Stimulated activated CD4-positive, alpha-beta T cell treated with anti-CD3 and anti-CD28 coated beads, Interleukin-2, amount 100 ng/mL, for 48 hours (primary cell): Measurements from ENCODE around the gene SMIM17.
A peak's percentile ranks its signal among the peaks of the same experiment; 100 is the strongest.

Experiments used
- DNase-seq, 2 donors: peaks; one replicate each; pipeline ENCODE4 v3.0.0-alpha.2; 2020

SMIM17 gene

DNA sequence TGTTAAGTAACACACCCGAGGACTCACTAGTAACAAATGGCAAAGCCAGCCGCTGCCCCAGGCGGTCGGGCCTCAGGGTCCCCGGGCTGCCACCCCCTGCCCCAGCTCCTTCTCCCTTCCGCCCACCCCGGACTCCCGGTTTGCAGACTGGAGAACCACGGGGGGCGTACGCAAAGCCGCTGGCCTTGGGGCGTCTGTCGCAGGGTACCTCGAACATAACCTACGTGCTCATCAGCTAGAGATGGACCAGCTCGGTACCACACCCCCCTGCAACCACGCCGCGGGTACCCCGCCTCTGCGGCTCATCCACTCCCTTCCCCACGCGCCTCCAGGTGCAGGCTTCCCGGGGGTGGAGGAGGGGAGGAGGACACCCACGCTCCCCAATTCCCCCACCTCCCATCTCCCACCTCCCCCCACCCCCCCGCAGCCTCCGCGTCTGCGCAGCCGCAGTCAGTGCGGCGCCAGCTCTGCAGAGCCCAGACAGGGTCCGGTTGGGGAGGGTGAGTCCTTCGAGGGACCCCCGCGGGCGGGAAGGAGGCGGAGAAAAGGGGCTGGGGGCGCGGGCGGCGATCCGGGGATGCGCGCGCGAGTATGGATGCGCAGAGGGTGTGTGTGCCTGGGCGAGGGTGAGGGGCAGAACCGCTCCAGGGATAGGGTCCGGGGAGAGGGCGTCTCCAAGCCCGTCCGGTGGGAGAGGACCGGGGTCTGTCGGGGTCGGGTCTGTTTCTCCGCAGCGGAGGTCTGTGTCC is at the start of gene SMIM17:
Gene SMIM17 (plus strand): TSS at position 449 of the 749 bp plus-strand sequence. CDS start 2,509 bp downstream, outside the sequence.
- no peak for DNase-seq

DNA sequence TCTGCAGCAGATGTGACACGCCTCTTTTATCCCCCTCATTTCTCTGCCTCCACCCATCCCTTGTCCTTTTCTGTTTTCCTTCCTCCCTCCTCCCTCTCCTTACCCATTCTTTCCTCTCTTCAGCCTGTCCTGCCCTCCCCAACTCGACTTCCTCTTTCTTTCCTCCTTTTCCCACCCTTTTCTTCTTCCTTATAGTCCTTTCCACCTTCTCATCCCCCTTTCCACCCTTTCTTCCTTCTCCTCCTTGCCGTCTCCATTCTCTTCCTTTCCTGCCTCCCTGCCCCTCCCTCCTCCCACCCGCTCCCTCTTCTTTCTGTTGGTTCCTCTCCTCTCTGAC is 48.5 kb upstream of the SMIM17 start:
- no peak for DNase-seq

DNA sequence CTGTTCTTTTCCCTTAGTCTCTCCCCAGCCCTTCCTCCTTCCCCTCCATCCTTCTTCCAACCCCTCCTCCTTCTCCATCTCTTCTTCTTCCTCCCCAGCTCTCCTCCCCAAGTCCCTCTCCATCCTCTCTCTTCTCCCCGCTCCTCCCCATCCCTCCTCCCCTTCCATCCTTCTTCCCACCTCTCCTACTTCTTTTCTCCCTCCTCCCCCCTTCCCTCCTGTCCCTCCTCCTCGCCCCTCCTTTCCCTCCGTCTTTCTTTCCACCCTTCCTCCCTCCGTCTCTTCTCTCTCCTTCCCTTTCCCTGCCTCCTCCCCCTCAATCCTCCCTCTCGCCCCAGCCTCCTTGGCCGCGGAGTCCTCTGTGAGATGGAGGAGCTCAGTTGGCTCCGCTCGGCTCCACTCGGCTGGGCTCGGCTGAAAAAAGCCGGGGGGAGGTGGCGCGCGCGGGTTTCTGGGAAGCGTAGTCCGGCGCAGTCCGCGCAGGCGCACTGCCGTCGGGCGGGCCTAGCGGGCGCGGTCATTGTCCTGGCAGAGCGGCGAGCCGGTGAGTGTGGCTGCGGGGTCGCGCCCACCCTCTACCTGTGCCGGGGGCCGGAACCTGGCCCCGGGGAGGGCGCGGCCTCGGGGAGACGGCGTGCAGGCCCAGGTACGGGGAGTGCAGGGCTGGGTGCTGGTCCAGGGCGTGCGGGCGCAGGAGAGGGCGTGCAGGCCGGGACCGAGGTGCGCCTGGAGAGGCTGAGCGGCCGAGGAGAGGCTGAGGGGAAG is 48.0 kb upstream of the SMIM17 start, which contains the start of gene ZNF71:
Gene ZNF71 (plus strand): TSS at position 520 of the 765 bp plus-strand sequence. CDS start 6,257 bp downstream, outside the sequence.
- DNase-seq, result peak; percentile 76 to 82

DNA sequence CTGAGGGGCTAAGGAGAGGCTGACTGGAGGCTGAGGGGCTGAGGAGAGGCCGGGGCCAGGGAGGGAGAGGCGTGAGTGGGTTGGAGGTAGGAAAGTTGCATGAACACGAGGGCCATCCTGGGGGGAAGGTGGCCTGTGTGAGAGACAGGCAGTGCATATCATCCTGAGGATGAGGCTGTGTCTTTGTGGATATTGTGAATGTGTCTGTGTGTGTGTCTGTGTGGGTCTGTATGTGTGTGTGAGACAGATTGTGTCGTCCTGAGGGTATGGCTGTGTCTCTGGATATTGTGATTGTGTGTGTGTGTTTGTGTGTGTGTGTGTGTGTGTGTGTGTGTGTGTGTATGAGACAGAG is 47.4 kb upstream of the SMIM17 start:
- peak in 1 of 2 donors; percentile 1 for DNase-seq

DNA sequence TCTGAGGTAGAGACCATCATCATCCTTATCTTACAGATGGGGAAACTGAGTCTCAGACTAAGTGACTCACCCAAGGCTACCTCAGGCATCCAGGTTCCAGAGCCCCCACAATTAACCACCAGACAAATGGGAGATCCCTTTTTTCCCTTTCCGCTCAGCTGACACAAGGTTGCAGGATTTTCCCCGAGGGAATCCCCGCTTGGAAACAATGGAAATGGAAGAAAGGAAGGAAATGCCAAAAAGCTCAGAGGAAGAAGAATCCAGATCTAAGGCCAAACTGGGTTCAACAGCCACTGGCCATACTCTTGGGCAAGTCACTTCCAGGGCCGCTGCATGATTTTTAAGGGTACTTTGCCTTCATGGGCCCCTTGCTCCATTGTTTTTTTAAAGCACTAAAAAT is 46.3 kb upstream of the SMIM17 start:
- DNase-seq, result no peak

DNA sequence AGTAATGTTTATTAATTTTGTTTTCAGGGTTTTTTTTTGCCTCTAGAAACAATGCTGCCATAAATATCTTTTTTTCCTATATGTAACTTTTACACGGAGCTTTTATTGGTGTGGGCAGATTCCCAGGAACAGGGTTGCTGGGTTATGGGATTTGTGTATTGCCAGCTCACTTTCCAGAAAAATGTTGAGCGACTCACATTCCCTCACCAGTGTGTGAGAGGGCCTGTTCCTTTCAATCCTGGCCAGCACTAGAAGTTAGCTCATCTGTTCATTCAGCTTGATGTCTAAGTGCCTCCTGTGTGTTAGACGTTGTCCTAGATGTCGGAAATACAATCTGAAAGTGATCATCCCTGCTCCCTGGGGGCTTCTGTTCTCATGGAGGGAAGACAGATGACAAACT is 45.3 kb upstream of the SMIM17 start:
- DNase-seq, result no peak

DNA sequence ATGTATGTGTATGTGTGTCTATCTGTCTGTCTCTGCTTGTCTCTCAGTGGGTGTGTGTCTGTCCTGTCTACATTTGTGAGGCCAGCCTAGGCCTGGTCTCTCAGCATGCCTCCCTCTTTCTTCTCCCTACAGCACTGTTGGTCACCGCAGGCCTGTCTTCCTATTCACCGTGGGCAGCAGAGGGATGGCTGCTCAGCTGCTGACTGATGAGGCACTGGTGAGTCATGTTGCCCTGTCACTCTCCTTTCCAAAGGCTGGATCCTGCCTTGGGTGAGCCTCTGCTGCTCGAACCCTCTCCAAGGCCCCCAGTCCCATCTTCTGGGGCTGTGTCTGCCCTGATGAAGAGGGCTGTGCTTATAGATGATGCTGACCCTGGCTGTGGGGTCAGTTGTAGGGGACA is 41.6 kb upstream of the SMIM17 start:
- no peak for DNase-seq

DNA sequence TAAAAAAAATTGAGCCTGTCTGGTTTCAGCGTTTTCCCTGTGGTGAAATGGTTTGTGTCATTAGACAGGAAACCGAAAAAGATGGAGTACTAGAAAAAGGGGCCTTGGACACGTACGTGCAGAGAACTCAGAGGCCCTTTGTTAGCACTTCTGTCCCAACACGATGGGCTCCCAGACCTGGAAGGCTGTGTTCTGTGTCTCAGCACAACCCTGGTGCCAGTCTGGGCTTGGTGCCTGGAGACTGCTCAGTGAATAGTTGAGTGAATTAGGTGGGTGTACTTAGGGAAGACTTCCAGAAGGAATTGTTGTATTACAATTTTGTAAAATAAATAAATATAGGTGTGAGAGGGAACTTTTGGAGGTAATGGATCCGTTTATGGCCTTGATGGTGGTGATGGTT is 39.1 kb upstream of the SMIM17 start:
- DNase-seq, result no peak

DNA sequence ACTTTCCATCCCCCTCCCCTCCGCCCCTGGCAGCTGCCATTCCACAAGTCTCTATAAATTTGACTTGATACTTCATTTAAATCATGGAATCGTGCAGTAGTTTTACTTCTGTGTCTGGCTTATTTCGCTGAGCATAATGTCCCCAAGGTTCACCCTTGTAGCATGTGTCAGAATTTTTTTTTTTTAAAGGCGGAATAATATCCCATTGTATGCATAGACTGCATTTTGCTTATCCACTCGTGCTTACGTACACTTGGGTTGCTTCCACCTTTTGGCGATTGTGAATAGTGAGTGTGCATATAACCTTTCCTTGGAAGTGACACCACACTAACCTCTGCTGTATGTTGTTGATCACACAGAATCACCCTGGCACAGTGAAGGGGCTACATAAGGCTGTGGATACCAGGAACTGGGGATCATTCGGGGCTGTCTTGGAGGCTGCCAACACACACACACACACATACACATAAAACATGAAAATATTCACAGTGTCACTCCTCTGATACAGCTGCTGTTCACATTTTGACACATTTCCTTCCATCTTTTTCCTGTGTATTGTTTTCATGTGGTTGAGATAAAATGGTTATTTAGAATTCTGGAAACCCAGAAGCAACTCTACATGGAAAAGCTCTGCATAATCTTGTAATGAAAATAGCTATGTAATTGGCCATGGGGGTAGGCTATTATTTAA is 34.5 kb upstream of the SMIM17 start:
- DNase-seq, result no peak

DNA sequence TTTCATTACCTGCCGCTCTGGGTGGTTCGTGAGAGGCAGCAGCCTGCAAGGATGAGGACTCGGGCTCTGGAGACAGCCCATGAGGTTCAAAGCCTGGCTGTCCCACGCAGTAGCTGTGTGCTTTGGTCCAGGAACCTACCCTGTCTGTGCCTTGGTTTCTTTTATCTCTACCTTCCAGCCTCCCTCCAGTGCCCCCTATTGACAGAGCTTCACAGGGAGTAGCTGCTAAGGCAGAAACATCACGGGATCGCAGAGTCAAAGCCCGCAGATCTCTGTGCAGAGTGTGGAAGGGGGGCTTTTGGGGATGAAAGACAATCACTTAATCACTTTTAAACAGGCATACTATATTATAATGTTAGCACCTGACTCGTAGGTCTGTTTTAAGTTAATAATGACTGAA is 31.7 kb upstream of the SMIM17 start:
- DNase-seq, result no peak

DNA sequence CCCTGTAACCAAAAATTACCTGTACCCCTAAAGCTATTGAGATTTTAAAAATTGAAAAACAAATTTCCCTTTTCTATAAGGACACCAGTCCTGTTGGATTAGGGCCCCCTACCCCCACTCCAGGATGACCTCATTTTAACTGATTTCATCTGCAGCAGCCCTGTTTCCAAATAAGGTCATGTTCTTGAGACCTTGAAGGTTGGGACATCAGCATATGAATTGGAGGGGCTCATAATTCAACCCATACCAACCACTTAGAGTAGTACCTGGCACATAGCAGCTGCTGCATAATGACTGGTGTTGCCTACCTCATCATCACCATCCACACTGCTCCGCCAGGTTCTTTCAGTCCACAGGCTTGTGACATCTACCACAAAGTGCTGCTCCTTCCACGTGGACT is 30.2 kb upstream of the SMIM17 start:
- DNase-seq, result no peak

DNA sequence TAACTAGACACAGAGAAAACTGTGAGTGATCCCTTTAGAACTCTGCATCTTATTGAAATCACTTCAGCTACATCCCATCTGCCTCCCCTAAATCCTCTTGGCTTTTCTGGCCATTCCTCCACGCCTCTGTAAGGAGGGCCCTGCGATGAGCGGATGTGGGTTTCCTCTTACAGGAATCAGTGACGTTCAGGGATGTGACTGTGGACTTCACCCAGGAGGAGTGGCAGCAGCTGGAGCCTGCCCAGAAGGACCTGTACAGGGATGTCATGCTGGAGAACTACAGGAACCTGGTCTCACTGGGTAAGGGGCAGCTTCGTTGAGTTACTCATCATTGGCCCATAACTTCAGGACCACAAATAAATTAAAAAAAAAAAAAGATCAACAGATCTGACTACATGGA is 29.3 kb upstream of the SMIM17 start:
- no peak for DNase-seq

DNA sequence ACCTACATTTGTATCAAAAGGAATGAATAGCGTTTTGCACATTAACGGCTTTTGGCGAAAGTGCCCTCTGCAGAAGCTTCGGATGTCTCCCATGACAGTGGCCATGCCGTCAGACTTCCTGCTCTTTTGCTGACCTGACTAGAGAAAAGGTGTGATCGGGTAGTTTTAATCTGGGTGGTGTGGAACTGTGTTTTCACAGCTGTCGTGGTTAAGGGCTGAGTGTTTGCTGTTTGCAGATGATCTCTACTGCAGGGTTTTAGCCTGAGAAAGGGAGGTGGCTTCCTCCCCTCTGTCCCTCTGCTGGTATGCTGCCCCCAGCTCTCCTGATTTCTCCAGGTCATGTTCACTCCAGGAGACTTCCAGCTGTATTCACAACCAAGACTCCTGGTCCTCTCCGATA is 25.4 kb upstream of the SMIM17 start:
- DNase-seq, result no peak

DNA sequence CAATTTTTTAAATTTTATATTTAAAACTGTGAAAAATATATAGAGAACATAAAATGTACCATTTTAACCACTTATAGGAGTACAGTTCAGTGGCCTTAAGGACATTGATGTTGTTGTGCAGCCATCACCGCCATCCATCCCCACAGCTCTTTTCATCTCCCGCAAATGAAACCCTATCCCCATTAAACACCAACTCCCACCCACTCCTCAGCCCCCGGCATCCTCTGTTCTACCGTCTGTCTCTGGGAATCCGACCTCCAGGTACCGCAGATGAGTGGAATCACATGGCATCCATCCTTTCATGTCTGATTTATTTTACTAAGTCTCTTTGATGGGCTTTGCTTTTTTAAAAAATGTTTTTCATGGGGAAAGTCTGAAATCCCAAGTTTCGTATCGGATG is 23.8 kb upstream of the SMIM17 start:
- no peak for DNase-seq

DNA sequence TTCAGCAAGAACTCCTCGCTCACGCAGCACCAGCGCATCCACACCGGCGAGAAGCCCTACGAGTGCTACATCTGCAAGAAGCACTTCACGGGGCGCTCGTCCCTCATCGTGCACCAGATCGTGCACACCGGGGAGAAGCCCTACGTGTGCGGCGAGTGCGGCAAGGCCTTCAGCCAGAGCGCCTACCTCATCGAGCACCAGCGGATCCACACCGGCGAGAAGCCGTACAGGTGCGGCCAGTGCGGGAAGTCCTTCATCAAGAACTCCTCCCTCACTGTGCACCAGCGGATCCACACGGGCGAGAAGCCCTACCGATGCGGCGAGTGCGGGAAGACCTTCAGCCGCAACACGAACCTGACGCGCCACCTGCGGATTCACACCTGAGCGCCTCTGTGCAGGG is 20.6 kb upstream of the SMIM17 start:
- DNase-seq, result no peak

DNA sequence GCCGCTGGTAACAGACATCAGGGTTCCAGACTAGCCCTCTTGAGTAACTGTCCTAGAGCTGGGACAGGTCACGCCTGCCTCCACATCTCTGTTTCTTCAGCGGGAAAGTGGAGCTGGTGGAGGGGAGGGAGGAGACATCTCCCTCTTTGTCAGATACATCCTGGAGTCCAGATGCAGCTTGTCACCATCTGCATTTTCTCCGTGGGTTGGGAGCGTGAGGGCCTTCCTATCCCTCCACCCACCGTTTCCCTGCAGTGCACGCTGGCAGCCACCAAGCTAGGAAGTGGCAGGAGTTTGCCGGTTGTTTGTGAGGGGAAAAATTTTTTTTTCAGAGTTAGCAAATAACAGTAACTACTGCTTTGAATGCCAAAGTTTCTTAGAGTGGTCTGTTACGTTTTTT is 20.0 kb upstream of the SMIM17 start:
- no peak for DNase-seq

DNA sequence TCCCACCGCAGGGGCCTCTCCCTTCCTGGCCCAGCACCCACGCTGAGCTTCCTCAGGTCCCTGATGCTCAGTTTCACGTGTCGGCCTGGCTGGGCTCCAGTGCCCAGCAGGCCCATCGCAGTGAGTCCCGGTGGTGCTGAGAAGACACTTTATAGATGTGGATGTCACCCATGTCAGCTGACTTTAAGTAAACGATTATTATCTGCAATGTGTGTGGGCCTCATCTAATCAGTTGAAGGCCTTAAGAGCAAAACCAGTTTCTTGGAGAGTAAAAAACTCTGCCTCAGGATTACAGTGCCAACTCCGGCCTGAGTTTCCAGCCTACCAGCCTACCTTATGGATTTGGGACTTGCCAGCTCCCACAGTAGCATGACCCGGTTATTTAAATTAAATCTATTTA is 17.3 kb upstream of the SMIM17 start:
- DNase-seq, result no peak

DNA sequence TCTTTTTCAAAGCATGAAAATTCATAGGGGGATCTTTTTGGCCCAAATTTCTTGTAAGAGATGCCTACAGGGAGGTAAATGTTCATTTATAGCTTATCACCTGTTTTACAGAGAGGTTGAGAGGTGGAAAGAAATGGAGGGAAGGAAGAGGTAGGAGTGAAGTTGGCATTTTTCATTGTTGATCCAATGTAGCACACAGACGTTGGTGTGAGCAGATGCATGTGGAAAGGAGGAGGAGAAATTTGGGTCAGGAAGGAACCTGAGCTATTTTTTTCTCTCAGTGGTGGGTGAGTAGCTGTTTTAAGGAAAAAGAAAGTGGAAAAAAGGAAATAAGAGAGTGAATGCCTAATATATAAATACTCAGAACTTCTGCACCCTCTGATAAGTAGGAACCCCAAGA is 9.9 kb upstream of the SMIM17 start:
- DNase-seq, result no peak

DNA sequence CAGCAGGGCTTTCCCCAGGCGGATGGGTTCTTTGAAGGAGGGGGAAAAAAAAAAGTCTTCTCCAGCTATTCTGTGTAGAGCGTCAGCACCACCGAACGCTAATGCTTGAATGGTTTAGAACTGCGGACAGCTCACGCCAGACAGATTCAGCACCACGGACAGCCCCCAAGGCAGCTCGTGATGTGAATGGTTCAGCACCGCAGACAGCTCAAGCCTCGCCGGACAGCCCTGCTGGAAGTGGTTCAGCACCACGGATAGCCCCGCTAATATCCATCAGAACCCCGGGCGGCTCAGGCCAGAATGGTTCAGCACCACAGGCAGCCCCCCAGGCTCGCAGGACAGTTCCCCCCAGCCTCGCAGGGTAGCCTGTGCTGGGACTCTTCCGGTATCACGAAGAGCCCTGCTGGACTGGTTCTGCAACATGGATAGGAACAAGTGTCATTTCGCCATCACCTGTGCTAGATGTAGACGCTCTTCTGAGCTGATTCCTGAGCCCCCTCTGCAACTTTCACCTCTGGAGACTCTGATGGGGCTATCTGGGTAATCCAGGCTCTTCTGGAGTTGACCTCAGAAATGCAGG is 4.9 kb upstream of the SMIM17 start:
- DNase-seq, result peak; percentile 27 to 33

DNA sequence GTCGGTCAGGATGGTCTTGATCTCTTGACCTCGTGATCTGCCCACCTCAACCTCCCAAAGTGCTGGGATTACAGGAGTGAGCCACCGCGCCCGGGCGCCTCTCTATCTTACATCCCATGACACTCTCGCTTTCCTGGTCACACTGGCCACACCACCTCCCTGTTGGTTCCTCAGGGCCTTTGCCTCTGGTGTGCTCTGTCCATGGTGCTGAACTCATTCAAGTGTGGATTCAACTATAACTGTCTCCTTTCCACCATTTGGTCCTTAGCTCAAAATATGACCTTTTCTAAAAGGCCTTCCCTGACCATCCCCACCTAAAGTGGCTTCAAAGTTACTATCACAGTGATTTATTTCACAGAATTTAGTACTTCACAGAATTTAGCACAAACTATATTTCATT is 3.7 kb upstream of the SMIM17 start:
- DNase-seq, result no peak

DNA sequence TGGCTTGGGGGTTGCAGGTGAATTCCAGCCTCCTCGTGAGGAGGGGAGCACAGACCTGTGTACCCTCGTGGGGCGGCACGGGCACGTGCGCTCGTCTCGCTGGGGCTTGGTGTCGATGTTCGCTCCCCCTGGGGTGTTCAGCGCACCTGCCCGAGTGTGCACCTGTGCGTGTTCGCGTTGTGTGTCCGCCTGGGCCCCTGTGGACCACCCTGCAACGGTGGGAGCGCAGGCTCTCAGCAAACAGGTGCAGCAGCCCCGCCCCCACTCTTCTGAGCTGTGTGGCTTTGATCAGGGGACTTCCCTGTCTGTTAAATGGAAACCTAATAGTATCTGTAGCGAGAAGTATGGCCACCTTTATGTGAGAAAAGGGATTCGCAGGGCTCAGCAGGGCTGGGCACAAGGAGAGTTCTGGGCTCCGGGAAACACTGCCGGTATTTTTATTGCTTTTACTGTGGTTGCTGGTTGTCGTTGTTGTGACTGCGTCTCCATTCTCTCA is 549 bp downstream of the SMIM17 start:
- no peak for DNase-seq

DNA sequence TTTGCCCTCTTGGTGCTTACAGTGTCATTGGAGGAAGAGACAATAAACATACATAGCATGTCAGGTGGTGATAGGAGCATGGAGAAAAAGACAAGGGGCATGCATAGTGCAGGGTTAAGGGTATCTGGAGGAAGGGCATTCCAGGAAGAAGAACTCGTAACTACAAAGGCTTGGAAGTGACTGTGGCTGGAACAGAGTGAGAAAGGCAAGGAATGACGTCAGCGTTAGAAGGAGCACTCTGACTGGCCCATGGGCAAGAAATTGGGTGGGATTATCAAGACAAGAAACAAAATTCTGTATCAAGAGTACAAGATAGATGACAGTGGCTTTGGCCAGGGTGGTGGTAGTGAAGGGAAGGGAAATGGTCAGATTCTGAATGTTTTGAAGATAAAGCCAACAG is 11.2 kb downstream of the SMIM17 start:
- no peak for DNase-seq

DNA sequence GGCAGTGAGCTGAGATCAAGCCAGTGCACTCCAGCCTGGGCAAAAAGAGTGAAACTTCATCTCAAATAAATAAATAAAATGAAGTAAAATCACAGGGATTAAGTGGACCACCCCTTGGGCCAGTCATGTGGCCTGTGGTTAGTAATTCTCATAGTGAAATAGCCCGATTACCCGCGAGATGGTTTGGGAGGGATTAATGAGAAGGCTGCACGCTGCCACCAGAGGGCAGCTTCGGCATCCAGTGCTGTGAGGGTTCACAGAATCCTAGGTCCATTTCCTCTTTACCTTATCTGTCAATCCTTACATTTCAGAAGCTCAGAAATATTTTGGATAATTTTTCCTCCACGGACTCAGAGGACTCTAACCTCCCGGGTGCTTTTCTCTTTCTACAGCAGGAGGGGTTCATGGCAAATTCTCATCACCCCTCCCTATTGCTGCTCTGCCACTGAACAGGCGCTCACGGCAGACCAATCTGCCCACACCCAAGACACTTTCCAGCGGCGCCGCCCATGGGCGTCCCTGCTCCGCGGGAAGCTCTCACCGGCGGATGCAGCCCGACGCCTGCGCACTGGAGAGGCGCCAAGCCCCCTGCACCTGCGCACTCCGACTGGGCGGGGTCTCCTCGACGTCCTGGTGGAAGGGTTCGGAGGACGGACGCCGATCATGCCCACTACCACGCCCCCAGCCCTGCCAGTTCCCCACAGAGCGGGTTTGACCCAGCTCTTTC is 17.6 kb downstream of the SMIM17 start:
- no peak for DNase-seq
